Inferior parietal cortex (tissue), 1 donor: ENCODE measurements around the gene B9D1.

ENCODE experiments used
- DNase-seq: peaks from one replicate; pipeline ENCODE4 v3.0.0-alpha.2; 2016; ENCODE audit errors: extremely low spot score

B9D1 gene

DNA sequence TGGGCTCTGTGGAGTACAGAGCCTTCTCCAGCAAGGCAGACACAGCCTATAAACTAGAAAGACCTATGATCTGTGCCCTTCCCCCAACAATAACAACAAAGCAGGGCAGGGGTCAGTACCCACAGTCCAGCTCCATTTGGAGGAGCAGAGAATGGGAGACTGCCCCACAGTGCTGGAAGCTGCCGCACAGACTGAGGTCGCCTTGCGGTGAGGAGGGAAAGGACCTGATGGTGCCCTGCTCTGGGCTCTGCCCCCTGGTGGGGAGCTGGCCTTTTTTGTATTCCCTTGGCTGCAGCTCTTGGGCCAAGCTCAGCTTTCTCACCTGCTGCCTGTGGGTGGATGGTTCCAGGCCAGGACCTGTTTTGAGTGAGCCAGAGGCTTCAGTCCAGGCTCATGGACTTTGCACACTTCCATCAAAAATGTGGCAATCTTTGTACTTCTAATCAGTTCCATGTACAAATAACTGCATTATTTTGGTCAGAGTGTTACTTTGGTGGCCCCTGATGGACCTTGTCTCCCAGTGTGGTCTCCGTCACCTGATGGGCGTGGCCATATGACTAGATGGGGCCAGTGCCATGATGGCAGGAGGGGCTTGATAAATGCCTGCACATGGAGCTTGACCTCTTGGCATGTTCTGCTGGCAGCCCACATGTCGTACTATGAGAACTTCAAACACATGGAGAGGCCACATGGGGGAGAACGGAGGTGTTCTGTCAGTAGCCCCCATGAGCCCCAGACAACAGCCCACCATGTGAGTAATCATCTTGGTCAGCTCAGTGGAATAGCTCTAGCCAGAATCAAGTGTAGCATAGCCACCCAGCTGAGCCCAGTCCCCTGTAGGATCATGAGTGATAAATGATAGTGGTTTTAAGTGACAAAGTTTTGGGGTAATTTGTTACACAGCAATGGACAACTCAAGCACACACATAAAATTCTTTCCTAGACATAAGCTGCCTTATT lies 24.2 kb downstream of the B9D1 start:
- DNase-seq: no peak

DNA sequence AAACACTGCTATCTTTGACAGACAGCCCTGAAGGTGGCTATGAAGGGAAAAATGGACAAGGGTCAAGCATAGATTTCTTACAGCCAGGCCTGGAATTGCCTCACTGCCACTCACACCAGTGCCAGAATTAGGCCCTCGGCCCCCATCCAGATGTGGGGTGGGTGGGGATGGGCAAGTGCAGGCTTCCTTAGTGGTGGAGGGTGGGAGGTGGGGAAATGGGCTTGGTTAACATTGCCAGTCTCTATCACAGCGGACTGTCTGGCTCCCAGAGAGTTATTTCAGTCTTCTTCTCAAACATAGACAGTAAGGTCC lies 24.9 kb downstream of the B9D1 start:
- no peak for DNase-seq

DNA sequence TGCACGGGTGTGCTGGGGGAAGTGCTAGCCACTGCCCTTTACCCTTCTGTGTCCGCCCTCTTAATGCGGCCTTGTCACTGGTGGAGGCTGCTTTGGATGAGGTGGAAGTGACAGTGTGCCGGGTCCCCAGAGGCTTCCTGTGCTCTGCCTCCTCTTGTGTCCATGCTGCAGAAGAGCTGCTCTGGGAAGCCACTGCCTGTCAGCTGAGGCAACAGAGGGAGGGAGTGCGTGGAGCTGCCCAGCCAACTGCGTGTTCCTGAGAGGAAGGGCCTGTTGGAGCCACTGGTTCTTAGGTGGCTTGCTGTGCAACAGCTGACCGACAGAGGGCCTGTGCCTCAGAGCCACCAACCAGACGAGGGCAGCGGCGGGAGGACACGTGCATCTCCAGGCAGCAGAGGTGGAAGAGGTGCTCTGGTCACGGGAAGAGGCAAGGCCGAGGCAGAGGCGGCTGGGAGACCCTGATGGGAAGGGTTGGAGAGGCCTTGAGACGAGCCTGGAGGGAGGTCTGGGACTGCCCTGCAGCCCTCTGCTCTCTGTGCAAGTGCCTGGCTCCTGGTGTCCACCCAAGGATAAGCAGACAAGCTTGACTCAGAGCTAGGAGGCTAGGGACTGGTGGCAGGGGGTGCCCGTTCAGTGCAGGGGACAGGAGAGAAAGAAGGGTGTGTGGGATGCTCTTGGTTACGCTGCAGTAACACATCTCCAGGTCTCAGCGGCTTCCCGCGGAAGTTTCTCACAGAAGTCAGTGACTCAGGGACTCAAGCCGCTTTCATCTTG lies 25.4 kb downstream of the B9D1 start:
- DNase-seq: no peak

DNA sequence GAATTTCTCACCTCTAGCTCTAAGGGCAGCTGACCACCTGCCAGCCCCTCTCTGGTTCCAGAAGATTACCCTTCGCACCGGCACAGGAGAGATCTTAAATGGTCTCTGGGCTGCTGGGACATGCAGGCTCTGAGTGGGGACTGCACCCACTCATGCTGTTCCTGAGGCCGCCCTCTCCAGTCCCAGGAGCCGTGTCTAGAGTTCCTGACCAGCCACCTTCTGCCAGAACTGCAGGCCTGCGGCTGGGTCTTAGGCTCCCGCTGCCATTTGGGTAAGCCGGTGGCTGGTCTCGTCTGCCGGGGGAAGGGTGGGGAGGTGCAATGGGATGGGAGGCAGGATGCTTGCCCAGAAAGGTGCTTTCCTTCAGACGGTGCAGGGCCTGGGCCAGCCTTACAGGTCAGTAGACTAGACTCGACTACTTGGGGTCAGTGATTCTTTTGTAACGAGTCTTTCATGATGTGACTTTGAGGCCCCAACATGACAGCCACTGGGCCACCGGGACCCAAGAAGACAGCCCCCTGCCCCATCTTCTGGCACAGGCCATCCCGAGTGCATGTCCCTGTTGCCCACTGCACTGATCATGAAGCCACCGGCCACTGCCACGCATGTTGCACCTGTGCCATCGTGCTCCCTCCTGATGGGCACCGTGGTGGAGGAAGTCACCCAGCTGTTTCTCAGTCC lies 26.4 kb downstream of the B9D1 start:
- DNase-seq: no peak

DNA sequence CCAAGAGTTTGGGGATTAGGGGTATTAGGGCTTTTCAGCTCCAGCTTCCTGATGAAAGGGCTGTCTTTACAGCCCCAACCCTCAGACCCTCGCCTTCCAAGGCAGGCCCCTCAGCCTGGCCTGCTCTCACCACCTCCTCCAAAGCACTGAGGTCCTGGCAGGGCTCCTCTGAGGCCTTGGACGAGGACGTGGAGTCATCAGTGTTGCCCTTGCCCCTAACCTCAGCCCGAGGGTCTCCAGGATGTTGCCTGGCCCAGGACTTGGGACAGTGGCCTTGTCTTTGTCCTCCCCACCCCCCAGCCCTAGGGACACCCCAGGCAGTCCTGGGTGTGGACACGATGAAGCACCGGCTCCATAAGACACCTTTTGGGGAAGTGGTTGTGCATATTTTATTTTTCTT lies 28.2 kb downstream of the B9D1 start:
- no peak for DNase-seq

DNA sequence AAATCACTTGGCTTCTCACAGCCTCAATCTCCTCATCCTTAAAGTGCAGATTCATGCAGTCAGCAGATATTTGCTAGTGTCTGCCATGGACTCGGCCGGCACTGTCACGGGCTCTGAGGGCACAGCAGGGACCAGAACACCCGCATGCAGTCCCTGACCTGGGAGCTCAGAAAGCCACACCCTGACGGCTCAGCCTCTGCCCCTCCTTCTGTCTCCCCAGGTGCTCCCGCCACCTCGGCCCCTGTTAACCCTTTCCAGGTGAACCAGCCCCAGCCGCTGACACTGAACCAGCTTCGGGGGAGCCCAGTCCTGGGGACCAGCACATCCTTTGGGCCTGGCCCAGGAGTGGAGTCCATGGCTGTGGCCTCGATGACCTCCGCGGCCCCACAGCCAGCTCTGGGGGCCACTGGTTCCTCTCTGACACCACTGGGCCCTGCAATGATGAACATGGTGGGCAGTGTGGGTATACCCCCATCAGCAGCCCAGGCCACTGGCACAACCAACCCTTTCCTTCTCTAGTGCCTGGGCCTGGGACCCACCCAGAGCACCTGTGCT lies 28.7 kb downstream of the B9D1 start:
- no peak for DNase-seq

DNA sequence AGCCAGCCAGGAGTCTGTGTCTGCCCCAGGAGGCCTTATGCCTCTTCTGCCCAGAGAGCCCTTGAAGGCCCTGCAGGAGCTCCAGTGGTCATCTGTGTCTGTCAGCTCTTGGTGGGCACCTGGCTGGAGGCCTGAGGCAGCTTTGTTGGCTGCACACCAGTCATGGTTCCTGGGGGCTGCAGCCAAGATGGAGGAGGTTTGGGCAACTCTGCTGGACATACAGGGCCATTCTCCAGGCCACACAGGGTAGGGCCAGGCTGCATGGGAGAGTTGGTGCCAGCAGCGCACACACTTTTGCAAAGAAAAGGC lies 29.4 kb downstream of the B9D1 start:
- DNase-seq: no peak

DNA sequence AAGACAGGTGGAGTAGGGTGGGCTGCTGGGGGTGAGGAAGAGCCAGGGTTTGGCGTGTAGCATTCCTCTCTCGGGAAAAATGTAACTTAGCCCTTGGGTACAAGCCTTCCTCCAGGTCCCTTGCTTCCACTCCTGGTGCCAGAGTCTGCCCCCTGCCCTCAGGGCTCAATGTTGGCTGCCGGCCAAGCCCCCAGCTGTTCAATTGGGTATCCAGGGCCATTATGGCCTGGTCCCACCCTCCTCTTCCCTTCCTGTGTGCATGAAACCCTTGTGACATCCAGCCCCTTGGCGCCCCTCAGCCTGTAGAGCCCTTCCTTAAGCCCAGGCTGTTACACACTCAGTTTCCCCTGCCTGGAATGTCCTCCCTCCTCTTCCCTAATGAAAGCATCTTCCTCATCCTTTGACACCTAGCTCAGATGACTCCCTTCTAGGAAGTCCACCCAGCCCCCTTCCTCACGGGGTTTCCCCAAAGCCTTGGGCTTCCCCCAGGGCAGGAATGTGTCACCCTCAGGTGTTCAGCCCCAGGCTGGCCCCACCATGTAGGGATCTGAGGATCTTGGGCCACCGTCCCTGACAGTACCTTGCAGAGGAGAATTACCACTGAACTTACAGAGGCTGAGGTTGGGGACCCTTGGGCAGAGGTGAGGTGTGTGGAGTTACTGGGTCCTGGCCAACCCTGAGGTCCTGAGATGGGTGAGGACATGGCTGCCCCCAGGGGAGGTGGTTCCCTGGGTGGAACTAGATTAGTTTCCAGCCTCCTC lies 30.0 kb downstream of the B9D1 start:
- no peak for DNase-seq

DNA sequence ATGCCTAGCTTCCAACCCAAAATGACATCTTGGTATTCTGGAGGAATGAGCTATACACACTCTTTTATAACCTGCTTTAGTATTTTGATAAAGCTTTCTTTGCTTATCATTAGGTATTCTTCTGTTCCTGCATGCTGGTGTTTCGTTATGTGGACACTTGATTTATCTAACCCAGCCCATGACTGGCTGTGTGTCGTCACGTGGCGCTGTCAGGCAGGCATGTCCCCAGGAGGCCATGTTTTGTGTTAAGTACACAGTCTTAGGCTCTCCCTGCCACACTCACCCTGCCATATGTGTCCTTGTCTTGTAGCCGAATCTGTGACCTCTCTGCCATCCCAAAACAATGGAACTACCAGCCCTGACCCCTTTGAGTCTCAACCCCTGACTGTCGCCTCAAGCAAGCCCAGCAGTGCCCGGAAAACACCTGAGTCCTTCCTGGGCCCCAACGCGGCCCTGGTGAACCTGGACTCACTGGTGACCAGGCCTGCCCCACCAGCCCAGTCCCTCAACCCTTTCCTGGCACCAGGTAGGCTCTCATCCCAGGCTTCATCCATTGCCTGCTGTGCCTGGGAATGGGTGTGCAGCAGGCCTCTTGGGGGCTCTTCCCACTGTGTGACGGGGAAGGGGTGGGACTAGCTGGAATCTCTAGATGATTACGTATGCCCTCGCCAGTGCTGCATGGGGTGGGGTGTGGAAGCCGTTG lies 30.8 kb downstream of the B9D1 start:
- DNase-seq: no peak

DNA sequence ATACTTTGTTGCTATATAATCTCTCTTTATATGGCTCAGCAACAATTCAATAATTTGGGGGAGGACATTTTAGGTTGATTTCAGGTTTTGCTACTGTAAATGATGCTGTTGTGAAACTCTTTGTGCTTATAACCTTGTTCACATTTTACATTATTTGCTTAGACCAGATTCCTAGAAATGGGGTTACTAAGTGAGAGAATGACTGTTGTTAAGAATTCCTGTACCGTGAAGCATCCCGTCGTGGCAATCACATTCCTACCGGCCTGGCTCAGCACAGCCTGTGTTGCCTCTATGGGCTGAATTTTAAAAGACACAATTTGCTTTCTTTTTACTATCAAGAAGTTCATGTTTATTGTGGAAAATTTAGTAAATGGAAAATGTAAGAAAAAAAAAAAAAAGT lies 31.4 kb downstream of the B9D1 start:
- no peak for DNase-seq

DNA sequence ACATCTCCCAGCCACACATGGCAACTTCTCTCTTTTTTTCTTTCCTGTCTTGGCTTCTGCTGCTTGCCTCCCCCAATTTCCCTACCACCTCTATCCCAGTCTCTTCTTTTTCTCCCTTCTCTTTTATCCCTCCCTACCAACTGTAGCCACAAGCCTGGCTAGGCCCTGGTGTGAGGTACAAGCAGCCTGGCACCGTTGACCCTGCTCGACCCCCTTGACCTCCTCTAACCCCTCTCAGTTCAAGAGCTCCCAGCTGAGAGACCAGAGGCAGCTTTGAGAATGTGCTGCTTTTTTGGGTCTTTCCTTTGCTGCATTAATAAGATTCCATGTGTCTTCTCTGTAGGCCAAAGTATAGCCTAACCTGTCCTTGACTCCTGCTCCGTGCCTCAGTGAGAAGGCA lies 32.3 kb downstream of the B9D1 start:
- DNase-seq: no peak

DNA sequence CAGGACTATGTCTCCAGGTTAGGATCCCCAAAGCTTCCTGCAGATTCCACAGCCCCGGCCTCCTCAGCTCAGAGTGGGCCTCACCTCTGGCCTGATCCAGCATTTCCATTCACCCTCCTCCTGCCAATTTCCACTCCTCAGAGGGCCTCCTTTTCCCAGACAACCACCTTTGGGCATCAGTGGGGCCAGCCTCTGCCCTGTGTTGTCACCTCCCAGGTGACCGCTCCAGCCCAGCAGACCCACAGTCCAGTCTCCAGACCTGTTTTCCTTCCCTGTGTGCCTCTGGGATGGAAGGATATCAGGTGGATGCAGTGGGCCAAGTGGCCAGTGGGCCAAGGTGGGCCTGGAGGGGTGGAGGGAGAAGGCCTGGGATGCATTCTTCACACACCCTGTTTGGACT lies 32.7 kb downstream of the B9D1 start:
- DNase-seq: no peak

DNA sequence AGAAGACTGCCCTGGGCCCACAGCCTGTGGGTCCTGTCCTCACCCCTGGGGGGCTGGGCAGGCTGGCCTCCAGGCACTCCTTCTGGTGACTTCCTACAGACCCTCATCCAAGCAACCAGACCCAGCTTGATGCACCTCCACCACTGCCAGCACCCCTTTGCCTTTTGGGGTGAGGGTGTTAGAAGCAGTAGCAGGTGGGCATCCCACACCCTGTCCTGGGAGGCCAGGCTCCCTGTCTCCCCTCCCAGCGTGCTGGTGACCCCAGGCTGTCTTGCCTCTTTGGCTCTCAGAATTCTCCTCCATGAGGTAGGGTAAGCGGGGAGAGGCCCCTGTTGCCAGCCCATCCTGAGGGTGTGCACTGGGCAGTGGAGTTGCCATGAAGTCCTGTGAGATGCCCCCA lies 33.4 kb downstream of the B9D1 start:
- DNase-seq: no peak

DNA sequence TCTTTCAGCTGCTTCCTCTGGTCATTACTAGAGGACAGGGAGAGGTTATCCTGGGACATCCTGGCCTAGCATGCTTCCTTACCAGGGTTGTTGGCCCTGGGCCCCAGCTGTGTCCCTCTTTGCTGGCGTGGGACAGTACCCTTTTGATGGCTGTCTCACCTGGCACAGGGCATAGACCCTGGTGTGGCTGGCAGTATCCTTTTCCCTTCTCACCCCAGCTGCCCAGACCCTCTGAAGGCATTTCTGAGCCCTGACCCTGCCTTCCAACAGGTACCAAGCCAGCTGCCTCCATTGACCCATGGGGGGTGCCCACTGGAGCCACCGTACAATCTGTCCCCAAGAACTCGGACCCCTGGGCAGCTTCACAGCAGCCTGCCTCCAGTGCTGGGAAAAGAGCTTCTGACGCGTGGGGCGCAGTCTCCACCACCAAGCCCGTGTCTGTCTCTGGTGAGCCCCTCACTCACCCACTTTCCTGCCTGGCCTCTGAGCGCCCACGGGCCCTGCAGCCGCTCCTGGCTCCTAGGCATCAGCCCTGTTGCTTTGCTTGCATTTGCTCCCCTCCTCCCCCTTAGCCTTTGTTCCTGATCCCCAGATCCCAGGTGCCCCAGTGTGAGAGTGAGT lies 34.0 kb downstream of the B9D1 start:
- no peak for DNase-seq

DNA sequence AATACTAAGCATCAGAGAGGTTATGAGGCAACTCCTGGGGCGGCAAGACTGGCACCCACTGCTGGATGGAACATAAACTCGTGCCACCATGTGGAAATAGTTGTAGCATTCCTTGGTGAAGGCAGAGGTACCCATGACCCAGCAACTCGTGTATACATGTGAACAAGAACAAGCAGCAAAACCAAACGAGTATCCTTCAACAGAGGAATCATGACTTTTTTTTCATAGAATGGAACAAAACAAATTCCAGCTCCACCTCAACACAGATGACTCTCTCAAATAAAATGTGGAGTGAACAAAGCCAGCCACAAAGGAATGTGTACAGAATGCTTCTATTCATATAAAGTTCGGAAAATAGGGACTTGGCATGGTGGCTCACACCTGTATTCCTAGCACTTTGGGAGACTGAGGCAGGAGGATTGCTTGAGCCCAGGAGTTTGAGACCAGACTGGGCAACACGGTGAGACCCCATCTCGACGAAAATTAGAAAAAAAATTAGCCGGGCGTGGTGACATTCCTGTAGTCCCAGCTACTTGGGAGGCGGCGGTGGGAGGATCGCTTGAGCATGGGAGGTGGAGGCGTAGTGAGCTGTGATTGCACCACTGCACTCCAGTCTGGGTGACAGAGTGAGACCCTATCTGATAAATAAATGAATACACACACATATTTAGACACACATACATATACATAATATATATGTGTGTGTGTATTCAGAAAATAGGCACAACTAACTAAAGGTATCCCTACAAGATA lies 35.3 kb downstream of the B9D1 start:
- DNase-seq: no peak

DNA sequence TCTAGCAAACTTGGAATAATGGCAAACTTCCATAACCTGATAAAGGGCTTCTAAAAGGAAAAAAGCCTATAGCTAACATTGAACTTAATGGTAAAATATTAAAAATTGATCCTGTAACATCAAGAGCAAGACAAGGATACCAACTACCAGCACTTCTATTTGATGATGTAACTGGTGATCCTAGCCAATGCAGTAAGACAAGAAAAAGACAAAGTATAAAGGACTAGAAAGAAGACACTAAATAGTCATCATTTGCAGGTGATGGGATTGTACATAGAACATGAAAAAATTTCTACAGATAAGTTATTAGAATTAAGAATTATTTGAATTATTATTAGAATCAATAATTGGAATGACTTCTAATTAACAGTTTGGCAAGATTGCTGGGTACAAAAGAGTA lies 37.0 kb downstream of the B9D1 start:
- DNase-seq: no peak

DNA sequence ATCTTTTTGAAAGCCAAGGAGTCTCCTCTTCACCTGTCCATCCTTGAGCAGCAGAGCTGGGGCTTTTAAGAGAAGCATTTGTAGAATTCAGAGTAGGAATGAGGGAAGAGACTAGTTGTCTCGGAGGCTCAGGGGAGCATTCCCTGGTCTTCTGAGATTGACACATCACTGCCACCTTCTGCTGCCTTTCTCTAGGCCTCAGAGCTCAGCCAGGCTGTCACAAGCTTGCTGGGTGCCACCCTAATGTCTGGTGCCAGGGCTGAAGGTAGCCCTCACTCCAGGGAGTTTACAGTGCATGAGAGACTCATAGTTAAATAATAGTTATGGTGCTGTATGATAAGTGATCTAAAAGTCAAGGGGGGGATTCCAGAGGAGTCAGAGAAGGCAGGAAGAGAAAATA lies 39.7 kb downstream of the B9D1 start:
- DNase-seq: no peak

DNA sequence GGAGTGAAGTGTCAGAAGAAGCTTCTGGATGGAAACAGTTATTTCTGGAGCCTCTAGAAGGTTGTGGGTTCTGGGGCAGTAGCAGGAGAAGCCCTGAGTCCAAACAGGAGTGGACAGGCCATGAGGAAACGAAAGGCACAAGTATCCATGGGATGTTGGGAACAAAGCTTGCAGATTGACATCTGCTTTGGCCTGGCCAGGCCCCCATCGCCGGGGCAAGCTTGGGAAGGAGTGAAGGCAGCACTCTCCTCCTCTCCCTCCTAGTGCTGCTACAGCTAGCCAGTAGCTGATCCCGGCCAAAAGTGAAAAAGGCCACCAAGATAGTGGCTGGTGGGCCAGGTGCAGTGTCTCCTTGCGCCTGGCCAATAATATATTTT lies 40.4 kb downstream of the B9D1 start:
- no peak for DNase-seq

DNA sequence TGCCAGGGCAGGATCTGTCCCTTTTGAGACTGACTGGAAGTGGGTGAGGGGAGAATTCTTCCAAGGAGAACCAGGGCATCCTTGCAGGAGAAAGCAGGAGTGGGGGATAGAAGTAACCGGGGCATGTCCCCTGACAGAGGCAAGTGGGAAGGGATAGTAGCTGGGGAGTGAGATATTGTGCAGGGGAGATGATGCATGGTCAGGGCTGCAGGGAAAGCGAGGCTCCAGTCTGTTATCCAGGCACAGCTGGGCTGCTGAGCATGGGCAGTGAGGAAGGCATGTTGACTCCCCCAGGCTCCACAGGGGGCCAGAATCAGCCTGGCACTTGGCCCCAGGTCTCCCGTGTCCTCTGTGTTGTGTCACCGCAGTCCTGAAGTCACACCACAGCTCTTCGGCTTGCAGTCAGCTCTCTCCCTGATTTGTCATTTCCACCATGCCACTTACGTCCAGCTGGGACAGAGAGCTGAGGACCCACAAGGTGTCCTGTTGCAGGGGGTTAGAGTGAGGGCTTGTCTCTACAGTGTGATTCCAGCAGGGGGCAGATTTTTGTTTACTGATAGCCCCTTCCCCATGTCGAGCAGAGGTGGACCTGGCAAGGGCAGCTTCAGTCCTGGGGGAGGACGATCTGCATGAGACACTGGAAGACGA lies 40.9 kb downstream of the B9D1 start:
- no peak for DNase-seq

DNA sequence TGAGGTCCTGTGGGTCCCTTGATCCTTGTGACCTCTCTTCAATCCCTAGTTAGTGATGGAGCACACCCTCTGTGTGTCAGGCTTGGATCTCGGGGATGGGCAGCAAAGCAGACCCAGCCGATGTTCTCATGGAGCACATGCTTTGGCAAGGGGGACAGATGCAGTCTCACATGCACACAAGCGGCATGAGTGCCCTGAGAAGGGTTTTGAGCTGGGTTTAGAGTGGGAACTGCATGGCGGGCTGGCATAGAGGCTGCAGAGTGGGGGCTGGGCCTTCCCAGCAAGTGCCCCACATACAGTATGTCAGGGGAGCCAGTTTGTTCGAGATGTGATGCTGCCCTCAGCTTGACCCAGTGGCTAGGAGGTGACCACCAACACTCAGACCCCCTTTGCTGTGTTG lies 41.6 kb downstream of the B9D1 start:
- DNase-seq: no peak
